ENCODE measurements around the gene SMOC2.
"Not testable (repeated sequence)": the region's sequence is repeated elsewhere in the genome, so short reads cannot be mapped to it uniquely, and the experiment has no call there.

The SMOC2 gene

GRCh38 chr6:168524571-168525001, 83.6 kb downstream of the SMOC2 start:
- no peak for DNase-seq

- no peak for DNase-seq
Observed at GRCh38 chr6:168525114-168525513, 84.1 kb downstream of the SMOC2 start.

GRCh38 chr6:168525926-168526630, 85.1 kb downstream of the SMOC2 start:
- no peak for DNase-seq

- DNase-seq: no peak
Observed at GRCh38 chr6:168526841-168527281, 85.9 kb downstream of the SMOC2 start.

GRCh38 chr6:168527451-168528210, 86.6 kb downstream of the SMOC2 start:
- DNase-seq: no peak

GRCh38 chr6:168528474-168529095, 87.6 kb downstream of the SMOC2 start:
- no peak for DNase-seq

- DNase-seq: no peak
Observed at GRCh38 chr6:168529214-168529613, 88.2 kb downstream of the SMOC2 start.

- no peak for DNase-seq
Observed at GRCh38 chr6:168530653-168531071, 89.7 kb downstream of the SMOC2 start.

- DNase-seq: no peak
Observed at GRCh38 chr6:168532070-168532469, 91.1 kb downstream of the SMOC2 start.

GRCh38 chr6:168533414-168533813, 92.4 kb downstream of the SMOC2 start:
- no peak for DNase-seq

- DNase-seq: no peak
Observed at GRCh38 chr6:168534265-168534664, 93.3 kb downstream of the SMOC2 start.

GRCh38 chr6:168535711-168536110, 94.7 kb downstream of the SMOC2 start:
- no peak for DNase-seq

GRCh38 chr6:168536196-168536595, 95.2 kb downstream of the SMOC2 start:
- no peak for DNase-seq

- no peak for DNase-seq
Observed at GRCh38 chr6:168536665-168537539, 95.9 kb downstream of the SMOC2 start.

GRCh38 chr6:168537540-168537884, 96.5 kb downstream of the SMOC2 start:
- DNase-seq: no peak

- DNase-seq: not testable (repeated sequence)
Observed at GRCh38 chr6:168538188-168538891, 97.4 kb downstream of the SMOC2 start.

- no peak for DNase-seq
Observed at GRCh38 chr6:168538892-168539811, 98.2 kb downstream of the SMOC2 start.

GRCh38 chr6:168540713-168541291, 99.8 kb downstream of the SMOC2 start:
- DNase-seq: no peak

GRCh38 chr6:168541307-168541706, 100.3 kb downstream of the SMOC2 start:
- DNase-seq: no peak

- no peak for DNase-seq
Observed at GRCh38 chr6:168542301-168542700, 101.3 kb downstream of the SMOC2 start.

- DNase-seq: no peak
Observed at GRCh38 chr6:168545428-168545827, 104.4 kb downstream of the SMOC2 start.
